ENCODE data around the gene SERINC5. TPM values are rescaled to one million over a fixed set of nuclear protein-coding genes. Genes with fewer than 3 reads are reported as not detected.

The SERINC5 gene
- polyA plus RNA-seq, 1 of the 3 experiments (the other 2 are of a cell fraction) = 4.5 TPM

- no peak for TF ChIP-seq CHD2 (IDR thresholded peaks at IDR 0.05; ENCODE audit: low read length, partially characterized antibody)
- no peak for TF ChIP-seq ZBTB33 (IDR thresholded peaks at IDR 0.05; ENCODE audit: borderline replicate concordance, low read depth)
- no peak for TF ChIP-seq JUND (IDR thresholded peaks at IDR 0.05)
- no peak for TF ChIP-seq GABPA (IDR thresholded peaks at IDR 0.05; ENCODE audit: low read depth)
These were observed 102.2 kb downstream of the SERINC5 start (continued) for GRCh38 chr5:80153586-80154126.

- Histone ChIP-seq H3K27ac (ENCODE audit: low read depth in 2 of 2, low read length in 1 of 2) (no peak overlapping the region), H2AFZ (ENCODE audit: low read depth) (no peak overlapping the region), H3K27me3 (ENCODE audit: insufficient read depth) (no peaks in the 10 kb centered on the region), H3K4me1 (ENCODE audit: control insufficient read depth in 1 of 2, insufficient read depth in 2 of 2, low read depth in 1 of 2, low read length in 1 of 2) (peaks cover 0 to 8% of the 10 kb centered on the region in 2 experiments; a peak in 1 of 4 replicates), H4K20me1 (ENCODE audit: insufficient read depth) (no peaks in the 10 kb centered on the region), H3F3A (replicated peaks; ENCODE audit: insufficient read depth) (no peaks in the 10 kb centered on the region), H3K79me2 (ENCODE audit: insufficient read depth) (no peaks in the 10 kb centered on the region), H3K9me2 (no peaks in the 10 kb centered on the region), H3K36me3 (replicated peaks in 1 of 2; ENCODE audit: control insufficient read depth in 1 of 2, insufficient read depth in 2 of 2, low read length in 1 of 2) (no peaks in the 10 kb centered on the region), H3K4me2 (no peak overlapping the region), H3K9ac (no peak overlapping the region), H3K4me3 (ENCODE audit: low read depth in 2 of 2, low read length in 1 of 2) (no peak overlapping the region), H3K9me3 (no peaks in the 10 kb centered on the region)
- DNase-seq = no peak
- ChIA-PET CTCF (interaction anchor here (0.7 to 2.4 kb wide), 3 partner anchors 10 to 14 kb away, joined by 3 to 7 read pairs (median 4); no protein-coding TSS in a partner anchor), POLR2A (interaction anchor here (1.0 kb wide), 1 partner anchor 9 kb away, joined by 3 read pairs; no protein-coding TSS in a partner anchor)
- TF ChIP-seq JUND (IDR thresholded peaks at IDR 0.05) (no peak), NFIC (IDR thresholded peaks at IDR 0.05; ENCODE audit: borderline replicate concordance) (no peak), RAD21 (IDR thresholded peaks at IDR 0.05; ENCODE audit: low read length) (no peak), REST (IDR thresholded peaks at IDR 0.05; ENCODE audit: low read depth, low read length) (no peak), CHD2 (IDR thresholded peaks at IDR 0.05; ENCODE audit: low read length, partially characterized antibody) (no peak), GABPA (IDR thresholded peaks at IDR 0.05; ENCODE audit: low read depth) (no peak), TEAD4 (IDR thresholded peaks at IDR 0.05; ENCODE audit: borderline replicate concordance, insufficient read depth) (no peak), EZH2phosphoT487 (IDR thresholded peaks at IDR 0.05; ENCODE audit: borderline replicate concordance, low read depth) (no peak), RCOR1 (IDR thresholded peaks at IDR 0.05; ENCODE audit: low read length) (no peak), MXI1 (IDR thresholded peaks at IDR 0.05; ENCODE audit: low read depth, low read length) (no peak), FOXJ3 (CRISPR knock-in tag; IDR thresholded peaks at IDR 0.05) (no peak), FOXM1 (IDR thresholded peaks at IDR 0.05; ENCODE audit: low read depth) (no peak), NRF1 (IDR thresholded peaks at IDR 0.05; ENCODE audit: low read depth, low read length) (no peak)
- WGBS (ENCODE audit: low lambda C conversion rate) = 97% methylated on average over 5 of the region's 5 CpGs
These were observed 103.1 kb downstream of the SERINC5 start for GRCh38 chr5:80152778-80153177.
